AG09309 (cell line): ENCODE results near the gene GAB2.
A peak's percentile ranks its signal among the peaks of the same experiment; 100 is the strongest.

ENCODE experiments used
- DNase-seq: peaks from one replicate; pipeline ENCODE4 v3.0.0-alpha.2; 2010; ENCODE audit warnings: low read depth
- H3K4me3 ChIP-seq: 2 replicates; pipeline ENCODE4 v1.5.1; 2011; ENCODE audit warnings: mild to moderate bottlenecking, low read depth, low read length, moderate library complexity; ENCODE audit not compliant: control insufficient read depth
- CTCF ChIP-seq: IDR thresholded peaks from 2 replicates; pipeline ENCODE4 v1.5.1; 2011; ENCODE audit warnings: mild to moderate bottlenecking, low read depth, low read length, inconsistent platforms; ENCODE audit not compliant: insufficient read depth, control insufficient read depth; ENCODE audit errors: missing control alignments

The GAB2 gene

GRCh38 chr11:78315724-78316123 lies 101.9 kb downstream of the GAB2 start:
- DNase-seq, result no peak
- no peak overlapping the region for H3K4me3 ChIP-seq
- no peak for TF ChIP-seq CTCF

DNA sequence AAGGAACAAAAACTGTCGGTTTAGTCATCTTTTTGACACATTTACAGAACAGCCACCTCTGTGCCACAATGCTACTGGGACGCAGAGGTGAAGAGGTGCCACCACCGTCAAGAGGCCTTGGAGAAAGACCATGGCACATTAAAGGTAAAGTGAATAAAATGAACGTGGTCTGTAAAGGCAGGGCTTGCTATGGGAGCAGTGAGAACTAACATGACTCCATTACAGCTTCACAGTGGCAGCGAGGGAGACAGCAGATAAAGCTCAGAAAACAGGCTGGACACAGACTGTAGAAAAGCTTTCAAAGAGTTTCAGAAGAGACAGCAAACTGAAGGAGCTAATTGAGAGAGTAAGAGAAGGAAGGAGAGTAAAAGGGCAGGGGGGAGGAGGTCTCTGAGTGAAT lies 102.9 kb downstream of the GAB2 start:
- no peak for DNase-seq
- TF ChIP-seq CTCF, result no peak
- no peak overlapping the region for H3K4me3 ChIP-seq

- no peak for TF ChIP-seq CTCF
- no peak overlapping the region for H3K4me3 ChIP-seq
- no peak for DNase-seq
Observed at GRCh38 chr11:78313898-78314297, 103.7 kb downstream of the GAB2 start.

- DNase-seq, result peak; percentile 55
- H3K4me3 ChIP-seq, result no peak overlapping the region
Observed at GRCh38 chr11:78313181-78313795, 104.3 kb downstream of the GAB2 start.

DNA sequence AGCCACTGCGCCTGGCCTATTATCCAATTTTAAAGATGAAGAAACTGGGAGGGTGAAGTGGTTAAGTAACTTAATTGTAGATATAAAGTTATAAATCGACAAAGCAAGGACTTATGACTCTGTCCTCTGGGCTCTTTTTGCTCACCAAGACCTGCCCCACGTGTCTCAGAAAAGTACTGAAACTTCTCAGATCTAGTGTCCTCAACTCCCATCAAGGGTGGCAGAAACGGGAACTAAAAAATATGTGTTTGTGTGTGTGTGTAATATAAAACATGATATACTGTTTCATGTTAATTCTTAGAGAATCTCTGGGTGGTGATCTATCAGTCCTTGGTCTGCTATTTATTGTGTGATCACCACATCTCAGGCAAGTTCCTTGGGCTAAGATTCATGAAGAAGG lies 104.9 kb downstream of the GAB2 start:
- no peak for DNase-seq
- no peak for TF ChIP-seq CTCF
- H3K4me3 ChIP-seq, result no peak overlapping the region

More at GRCh38 chr11:78313181-78313795, 104.3 kb downstream of the GAB2 start:
- TF ChIP-seq CTCF, result no peak

- no peak overlapping the region for H3K4me3 ChIP-seq
- no peak for TF ChIP-seq CTCF
- no peak for DNase-seq
Observed at GRCh38 chr11:78311702-78312371, 105.8 kb downstream of the GAB2 start.
